ENCODE results near the gene CCNB1. TPM values are rescaled to one million over a fixed set of nuclear protein-coding genes. Genes with fewer than 3 reads are reported as not detected.

CCNB1 gene
- total and polyA plus RNA-seq, 7 donors = 2.3 to 68.1 (median 3.6) TPM

DNA sequence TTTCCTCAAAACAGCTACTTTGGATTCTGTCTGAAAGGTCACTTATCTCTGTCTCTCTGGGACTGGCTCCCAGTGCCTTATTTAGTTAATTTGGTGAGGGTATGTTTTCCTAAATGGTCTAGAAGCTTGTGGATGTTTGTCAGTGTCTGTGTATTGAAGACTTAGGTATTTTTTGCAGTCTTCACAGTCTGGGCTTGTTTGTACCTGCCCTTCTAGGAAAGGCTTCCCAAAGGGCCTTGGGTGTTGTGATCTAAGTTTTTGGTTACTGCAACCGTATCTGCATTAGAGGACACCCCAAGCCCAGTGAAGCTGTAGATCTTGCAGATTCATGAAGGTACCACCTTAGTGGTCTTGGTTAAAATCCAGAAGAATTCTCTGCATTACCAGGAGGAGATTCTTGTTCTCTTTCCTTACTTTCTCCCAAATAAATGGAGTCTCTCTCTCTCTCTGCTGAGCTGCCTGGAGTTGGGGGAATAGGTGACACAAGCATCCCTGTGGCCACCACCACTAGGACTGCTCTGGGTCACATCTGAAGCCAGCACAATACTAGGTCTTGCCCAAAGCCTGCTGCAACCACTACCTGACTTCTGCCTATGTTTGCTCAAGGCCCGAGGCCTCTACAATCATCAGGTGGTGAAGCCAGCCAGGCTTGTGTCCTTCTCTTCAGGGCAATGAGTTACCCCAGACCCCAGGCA lies 17.8 kb upstream of the CCNB1 start:
- Histone ChIP-seq H3K36me3 (no peaks in the 10 kb centered on the region), H3K4me3 (no peak overlapping the region), H3K27me3 (no peaks in the 10 kb centered on the region), H3K4me1 (no peaks in the 10 kb centered on the region), H3K9me3 (no peaks in the 10 kb centered on the region), H3K27ac (no peak overlapping the region)
- intact Hi-C loops (cut with DNase I) = no loop called here
- TF ChIP-seq, protein P1, sequence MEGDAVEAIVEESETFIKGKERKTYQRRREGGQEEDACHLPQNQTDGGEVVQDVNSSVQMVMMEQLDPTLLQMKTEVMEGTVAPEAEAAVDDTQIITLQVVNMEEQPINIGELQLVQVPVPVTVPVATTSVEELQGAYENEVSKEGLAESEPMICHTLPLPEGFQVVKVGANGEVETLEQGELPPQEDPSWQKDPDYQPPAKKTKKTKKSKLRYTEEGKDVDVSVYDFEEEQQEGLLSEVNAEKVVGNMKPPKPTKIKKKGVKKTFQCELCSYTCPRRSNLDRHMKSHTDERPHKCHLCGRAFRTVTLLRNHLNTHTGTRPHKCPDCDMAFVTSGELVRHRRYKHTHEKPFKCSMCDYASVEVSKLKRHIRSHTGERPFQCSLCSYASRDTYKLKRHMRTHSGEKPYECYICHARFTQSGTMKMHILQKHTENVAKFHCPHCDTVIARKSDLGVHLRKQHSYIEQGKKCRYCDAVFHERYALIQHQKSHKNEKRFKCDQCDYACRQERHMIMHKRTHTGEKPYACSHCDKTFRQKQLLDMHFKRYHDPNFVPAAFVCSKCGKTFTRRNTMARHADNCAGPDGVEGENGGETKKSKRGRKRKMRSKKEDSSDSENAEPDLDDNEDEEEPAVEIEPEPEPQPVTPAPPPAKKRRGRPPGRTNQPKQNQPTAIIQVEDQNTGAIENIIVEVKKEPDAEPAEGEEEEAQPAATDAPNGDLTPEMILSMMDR (IDR thresholded peaks at IDR 0.05) = no peak
- TF ChIP-seq EP300 (IDR thresholded peaks at IDR 0.05) (no peak), POLR2A (IDR thresholded peaks at IDR 0.05) (no peak), POLR2AphosphoS5 (IDR thresholded peaks at IDR 0.05) (no peak)
- WGBS, 2 donors = 87 to 93% methylated on average over 2 of the region's 2 CpGs
- DNase-seq = no peak

DNA sequence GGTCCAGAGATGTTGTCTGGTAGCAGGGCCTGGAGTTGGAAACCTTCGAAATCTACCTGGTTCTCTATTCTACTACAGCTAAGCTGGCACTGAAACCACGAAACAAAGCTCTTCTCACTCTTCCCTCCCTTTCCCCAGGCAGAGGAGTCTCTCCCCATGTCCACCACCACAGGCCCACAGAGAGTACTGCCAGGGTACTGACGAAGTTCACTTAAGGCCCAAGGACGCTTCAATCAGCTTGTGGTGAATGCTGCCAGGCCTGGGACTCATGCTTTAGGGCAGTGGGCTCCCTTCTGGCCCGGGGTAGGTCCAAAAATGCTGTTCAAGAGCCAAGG lies 17.3 kb upstream of the CCNB1 start:
- H3K36me3 ChIP-seq = no peaks in the 10 kb centered on the region
- WGBS, 2 donors = 90 to 95% methylated on average over 5 of the region's 5 CpGs
- H3K4me3 ChIP-seq = no peak overlapping the region
- H3K4me1 ChIP-seq = no peaks in the 10 kb centered on the region
- no peaks in the 10 kb centered on the region for H3K27me3 ChIP-seq
- TF ChIP-seq, protein P1 (IDR thresholded peaks at IDR 0.05) = no peak
- no peak for DNase-seq
- H3K9me3 ChIP-seq = no peaks in the 10 kb centered on the region
- H3K27ac ChIP-seq = no peak overlapping the region
- intact Hi-C loops (cut with DNase I) = no loop called here

DNA sequence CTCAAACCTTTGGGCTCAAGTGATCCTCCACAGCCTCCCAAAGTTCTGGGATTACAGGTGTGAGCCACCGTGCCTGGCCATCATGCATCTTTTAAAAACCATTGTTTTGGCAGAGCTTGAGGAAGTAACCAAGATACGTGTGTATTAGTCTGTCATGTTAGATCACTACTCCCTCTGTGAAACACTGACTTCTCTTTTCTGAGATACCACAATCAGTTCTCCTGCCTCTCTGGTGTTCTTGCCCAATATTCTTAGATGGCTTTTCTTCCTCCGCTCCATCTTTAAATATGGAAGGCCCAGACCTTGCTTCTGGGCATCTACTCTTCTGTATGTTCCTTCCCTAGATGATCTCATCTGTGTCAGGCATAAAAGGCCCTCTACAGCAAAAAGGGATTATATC lies 14.2 kb upstream of the CCNB1 start:
- intact Hi-C loops (cut with DNase I) = no loop called here

DNA sequence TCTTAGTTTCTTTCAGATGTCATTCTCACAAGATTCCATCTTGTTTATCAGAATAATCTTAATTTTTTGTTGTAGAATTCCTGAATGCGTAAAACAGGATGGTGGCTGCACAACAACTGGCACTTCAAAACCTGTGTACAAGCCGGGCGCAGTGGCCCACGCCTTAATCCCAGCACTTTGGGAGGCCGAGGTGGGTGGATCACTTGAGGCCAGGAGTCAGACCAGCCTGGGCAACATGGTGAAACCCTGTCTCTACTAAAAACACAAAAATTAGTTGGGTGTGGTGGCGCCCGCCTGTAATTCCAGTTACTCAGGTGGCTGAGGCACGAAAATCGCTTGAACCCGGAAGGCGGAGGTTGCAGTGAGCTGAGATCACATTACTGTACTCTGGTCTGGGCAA lies 10.5 kb upstream of the CCNB1 start:
- intact Hi-C loops (cut with DNase I) = no loop called here
- 96 to 98% methylated on average over 11 of the region's 11 CpGs for WGBS, 2 donors
- Histone ChIP-seq H3K9me3 (no peaks in the 10 kb centered on the region), H3K36me3 (no peaks in the 10 kb centered on the region), H3K4me3 (no peak overlapping the region), H3K4me1 (no peaks in the 10 kb centered on the region), H3K27ac (no peak overlapping the region), H3K27me3 (no peaks in the 10 kb centered on the region)
- DNase-seq = no peak
- TF ChIP-seq POLR2A (IDR thresholded peaks at IDR 0.05) (no peak), POLR2AphosphoS5 (IDR thresholded peaks at IDR 0.05) (no peak), EP300 (IDR thresholded peaks at IDR 0.05) (no peak)
- TF ChIP-seq, protein P1 (IDR thresholded peaks at IDR 0.05) = no peak

More for the DNA sequence above, 14.2 kb upstream of the CCNB1 start:
- H3K27ac ChIP-seq = no peak overlapping the region
- no peak overlapping the region for H3K4me3 ChIP-seq
- no peaks in the 10 kb centered on the region for H3K4me1 ChIP-seq
- H3K9me3 ChIP-seq = no peaks in the 10 kb centered on the region
- WGBS, 2 donors = 74 to 84% methylated on average over 3 of the region's 3 CpGs
- TF ChIP-seq, protein P1 (IDR thresholded peaks at IDR 0.05) = no peak
- no peak for TF ChIP-seq POLR2AphosphoS5 (IDR thresholded peaks at IDR 0.05)
- TF ChIP-seq POLR2A (IDR thresholded peaks at IDR 0.05) = no peak
- TF ChIP-seq EP300 (IDR thresholded peaks at IDR 0.05) = no peak
- no peak for DNase-seq
- no peaks in the 10 kb centered on the region for H3K27me3 ChIP-seq
- no peaks in the 10 kb centered on the region for H3K36me3 ChIP-seq

DNA sequence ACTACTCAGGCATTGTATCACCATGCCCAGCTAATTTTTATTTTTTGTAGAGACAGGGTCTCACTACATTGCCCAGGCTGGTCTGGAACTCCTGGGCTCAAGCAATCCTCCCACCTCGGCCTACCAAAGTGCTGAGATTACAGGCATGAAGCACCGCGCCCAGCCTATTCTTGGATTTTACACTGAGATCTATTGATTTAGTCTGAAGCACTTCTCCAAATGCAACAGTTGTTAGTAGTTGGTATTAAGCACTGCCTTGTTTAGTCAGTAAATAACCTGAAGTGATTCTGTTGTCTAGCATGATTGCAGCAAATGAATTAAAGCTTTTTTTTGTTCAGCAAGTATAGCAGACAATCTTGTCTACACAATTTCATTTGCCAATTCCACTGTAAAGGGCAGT lies 8.9 kb upstream of the CCNB1 start:
- WGBS, 2 donors = 81 to 93% methylated on average over 3 of the region's 3 CpGs
- H3K4me1 ChIP-seq = no peaks in the 10 kb centered on the region
- no peak overlapping the region for H3K4me3 ChIP-seq
- H3K36me3 ChIP-seq = no peaks in the 10 kb centered on the region
- H3K27me3 ChIP-seq = no peaks in the 10 kb centered on the region
- no peak overlapping the region for H3K27ac ChIP-seq
- H3K9me3 ChIP-seq = no peaks in the 10 kb centered on the region
- no peak for DNase-seq
- intact Hi-C loops (cut with DNase I) = no loop called here
- TF ChIP-seq POLR2AphosphoS5 (IDR thresholded peaks at IDR 0.05) (no peak), EP300 (IDR thresholded peaks at IDR 0.05) (no peak), POLR2A (IDR thresholded peaks at IDR 0.05) (no peak)
- TF ChIP-seq, protein P1 (IDR thresholded peaks at IDR 0.05) = no peak
